Measurements from ENCODE around the gene PKHD1.

PKHD1 gene

GRCh38 chr6:51915098-51915497 lies 172.3 kb downstream of the PKHD1 start:
- Histone ChIP-seq H3K27ac (ENCODE audit: low read depth, low read length) (no peak overlapping the region), H3K36me3 (ENCODE audit: control insufficient read depth in 1 of 2, insufficient read depth in 2 of 2, low read length in 2 of 2) (no peaks in the 10 kb centered on the region), H3K9ac (ENCODE audit: low read depth in 1 of 2, low read length in 2 of 2) (no peak overlapping the region), H3K27me3 (ENCODE audit: control insufficient read depth in 1 of 2, insufficient read depth in 2 of 2, low read length in 2 of 2) (no peaks in the 10 kb centered on the region), H3K9me3 (ENCODE audit: control insufficient read depth in 1 of 2, low read length in 2 of 2) (no peaks in the 10 kb centered on the region), H3K4me1 (ENCODE audit: control insufficient read depth in 1 of 2, insufficient read depth in 2 of 2, low read length in 2 of 2) (no peaks in the 10 kb centered on the region), H3K4me3 (ENCODE audit: low read depth in 1 of 2, low read length in 2 of 2) (no peak overlapping the region)

GRCh38 chr6:51913265-51913664 lies 174.1 kb downstream of the PKHD1 start:
- H3K27me3 ChIP-seq (ENCODE audit: control insufficient read depth in 1 of 2, insufficient read depth in 2 of 2, low read length in 2 of 2), result no peaks in the 10 kb centered on the region
- H3K9me3 ChIP-seq (ENCODE audit: control insufficient read depth in 1 of 2, low read length in 2 of 2), result no peaks in the 10 kb centered on the region
- H3K27ac ChIP-seq (ENCODE audit: low read depth, low read length), result no peak overlapping the region
- H3K36me3 ChIP-seq (ENCODE audit: control insufficient read depth in 1 of 2, insufficient read depth in 2 of 2, low read length in 2 of 2), result no peaks in the 10 kb centered on the region
- H3K4me1 ChIP-seq (ENCODE audit: control insufficient read depth in 1 of 2, insufficient read depth in 2 of 2, low read length in 2 of 2), result no peaks in the 10 kb centered on the region
- no peak overlapping the region for H3K9ac ChIP-seq (ENCODE audit: low read depth in 1 of 2, low read length in 2 of 2)
- no peak overlapping the region for H3K4me3 ChIP-seq (ENCODE audit: low read depth in 1 of 2, low read length in 2 of 2)

GRCh38 chr6:51910851-51911250 lies 176.6 kb downstream of the PKHD1 start:
- no peak overlapping the region for H3K27ac ChIP-seq (ENCODE audit: low read depth, low read length)
- no peaks in the 10 kb centered on the region for H3K4me1 ChIP-seq (ENCODE audit: control insufficient read depth in 1 of 2, insufficient read depth in 2 of 2, low read length in 2 of 2)
- H3K27me3 ChIP-seq (ENCODE audit: control insufficient read depth in 1 of 2, insufficient read depth in 2 of 2, low read length in 2 of 2), result no peaks in the 10 kb centered on the region
- no peak overlapping the region for H3K9ac ChIP-seq (ENCODE audit: low read depth in 1 of 2, low read length in 2 of 2)
- H3K36me3 ChIP-seq (ENCODE audit: control insufficient read depth in 1 of 2, insufficient read depth in 2 of 2, low read length in 2 of 2), result no peaks in the 10 kb centered on the region
- no peaks in the 10 kb centered on the region for H3K9me3 ChIP-seq (ENCODE audit: control insufficient read depth in 1 of 2, low read length in 2 of 2)
- no peak overlapping the region for H3K4me3 ChIP-seq (ENCODE audit: low read depth in 1 of 2, low read length in 2 of 2)

DNA sequence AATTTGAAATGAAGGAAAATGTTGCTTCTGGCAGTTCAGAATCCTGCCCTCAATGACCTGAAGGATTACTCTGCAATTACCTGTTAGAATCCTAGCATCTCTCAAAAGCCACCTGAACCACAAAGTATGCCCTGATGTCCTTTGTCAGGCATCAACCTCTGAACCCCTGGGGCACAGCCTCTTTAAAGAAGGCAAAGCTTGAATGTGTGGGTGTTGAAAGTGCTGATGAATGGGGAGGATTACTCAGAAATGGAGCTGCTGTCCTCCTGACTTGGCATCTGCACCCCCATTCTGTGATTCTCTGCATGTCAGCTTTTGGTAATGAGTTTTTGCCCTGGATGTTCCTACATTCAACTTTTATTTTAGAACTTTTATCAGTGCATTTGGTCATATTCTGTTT lies 179.2 kb downstream of the PKHD1 start:
- no peak overlapping the region for H3K4me3 ChIP-seq (ENCODE audit: low read depth in 1 of 2, low read length in 2 of 2)
- no peaks in the 10 kb centered on the region for H3K27me3 ChIP-seq (ENCODE audit: control insufficient read depth in 1 of 2, insufficient read depth in 2 of 2, low read length in 2 of 2)
- no peak overlapping the region for H3K9ac ChIP-seq (ENCODE audit: low read depth in 1 of 2, low read length in 2 of 2)
- H3K4me1 ChIP-seq (ENCODE audit: control insufficient read depth in 1 of 2, insufficient read depth in 2 of 2, low read length in 2 of 2), result no peaks in the 10 kb centered on the region
- H3K27ac ChIP-seq (ENCODE audit: low read depth, low read length), result no peak overlapping the region
- no peaks in the 10 kb centered on the region for H3K36me3 ChIP-seq (ENCODE audit: control insufficient read depth in 1 of 2, insufficient read depth in 2 of 2, low read length in 2 of 2)
- H3K9me3 ChIP-seq (ENCODE audit: control insufficient read depth in 1 of 2, low read length in 2 of 2), result no peaks in the 10 kb centered on the region

- H3K9ac ChIP-seq (ENCODE audit: low read depth in 1 of 2, low read length in 2 of 2), result no peak overlapping the region
- H3K4me1 ChIP-seq (ENCODE audit: control insufficient read depth in 1 of 2, insufficient read depth in 2 of 2, low read length in 2 of 2), result no peaks in the 10 kb centered on the region
- H3K27me3 ChIP-seq (ENCODE audit: control insufficient read depth in 1 of 2, insufficient read depth in 2 of 2, low read length in 2 of 2), result no peaks in the 10 kb centered on the region
Observed at GRCh38 chr6:51901766-51902764, 185.3 kb downstream of the PKHD1 start.

DNA sequence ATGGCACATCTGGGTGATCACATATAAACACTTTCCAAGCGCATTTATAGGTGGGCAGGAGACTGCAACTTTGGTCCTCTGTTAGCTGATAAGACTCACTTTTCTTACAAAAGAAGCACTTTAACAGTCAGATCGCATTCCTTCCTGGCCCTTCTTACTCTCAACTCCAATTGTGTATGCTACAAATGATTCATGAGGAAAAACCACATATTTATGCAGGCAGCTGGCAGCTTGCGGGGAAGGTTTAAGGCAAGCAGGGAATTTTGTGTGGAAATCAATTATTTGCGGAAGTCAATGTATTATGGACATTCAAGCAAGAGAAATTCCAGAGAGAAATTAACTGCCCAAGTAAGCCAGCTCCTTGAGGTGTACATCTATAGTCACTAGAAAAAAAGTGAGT lies 194.0 kb downstream of the PKHD1 start:
- H3K9me3 ChIP-seq (ENCODE audit: control insufficient read depth in 1 of 2, low read length in 2 of 2), result no peaks in the 10 kb centered on the region
- H3K9ac ChIP-seq (ENCODE audit: low read depth in 1 of 2, low read length in 2 of 2), result no peak overlapping the region
- H3K27me3 ChIP-seq (ENCODE audit: control insufficient read depth in 1 of 2, insufficient read depth in 2 of 2, low read length in 2 of 2), result no peaks in the 10 kb centered on the region
- H3K36me3 ChIP-seq (ENCODE audit: control insufficient read depth in 1 of 2, insufficient read depth in 2 of 2, low read length in 2 of 2), result no peaks in the 10 kb centered on the region
- H3K4me1 ChIP-seq (ENCODE audit: control insufficient read depth in 1 of 2, insufficient read depth in 2 of 2, low read length in 2 of 2), result no peaks in the 10 kb centered on the region
- H3K27ac ChIP-seq (ENCODE audit: low read depth, low read length), result no peak overlapping the region
- no peak overlapping the region for H3K4me3 ChIP-seq (ENCODE audit: low read depth in 1 of 2, low read length in 2 of 2)

More at GRCh38 chr6:51901766-51902764, 185.3 kb downstream of the PKHD1 start:
- H3K4me3 ChIP-seq (ENCODE audit: low read depth in 1 of 2, low read length in 2 of 2), result no peak overlapping the region
- no peaks in the 10 kb centered on the region for H3K36me3 ChIP-seq (ENCODE audit: control insufficient read depth in 1 of 2, insufficient read depth in 2 of 2, low read length in 2 of 2)
- H3K27ac ChIP-seq (ENCODE audit: low read depth, low read length), result no peak overlapping the region
- H3K9me3 ChIP-seq (ENCODE audit: control insufficient read depth in 1 of 2, low read length in 2 of 2), result no peaks in the 10 kb centered on the region

GRCh38 chr6:51892750-51893149 lies 194.7 kb downstream of the PKHD1 start:
- H3K36me3 ChIP-seq (ENCODE audit: control insufficient read depth in 1 of 2, insufficient read depth in 2 of 2, low read length in 2 of 2), result no peaks in the 10 kb centered on the region
- no peaks in the 10 kb centered on the region for H3K27me3 ChIP-seq (ENCODE audit: control insufficient read depth in 1 of 2, insufficient read depth in 2 of 2, low read length in 2 of 2)
- H3K9me3 ChIP-seq (ENCODE audit: control insufficient read depth in 1 of 2, low read length in 2 of 2), result no peaks in the 10 kb centered on the region
- H3K4me1 ChIP-seq (ENCODE audit: control insufficient read depth in 1 of 2, insufficient read depth in 2 of 2, low read length in 2 of 2), result no peaks in the 10 kb centered on the region
- no peak overlapping the region for H3K9ac ChIP-seq (ENCODE audit: low read depth in 1 of 2, low read length in 2 of 2)
- H3K4me3 ChIP-seq (ENCODE audit: low read depth in 1 of 2, low read length in 2 of 2), result no peak overlapping the region
- no peak overlapping the region for H3K27ac ChIP-seq (ENCODE audit: low read depth, low read length)

- Histone ChIP-seq H3K27me3 (ENCODE audit: control insufficient read depth in 1 of 2, insufficient read depth in 2 of 2, low read length in 2 of 2) (no peaks in the 10 kb centered on the region), H3K9ac (ENCODE audit: low read depth in 1 of 2, low read length in 2 of 2) (no peak overlapping the region), H3K4me3 (ENCODE audit: low read depth in 1 of 2, low read length in 2 of 2) (no peak overlapping the region), H3K4me1 (ENCODE audit: control insufficient read depth in 1 of 2, insufficient read depth in 2 of 2, low read length in 2 of 2) (no peaks in the 10 kb centered on the region), H3K36me3 (ENCODE audit: control insufficient read depth in 1 of 2, insufficient read depth in 2 of 2, low read length in 2 of 2) (no peaks in the 10 kb centered on the region), H3K27ac (ENCODE audit: low read depth, low read length) (no peak overlapping the region), H3K9me3 (ENCODE audit: control insufficient read depth in 1 of 2, low read length in 2 of 2) (no peaks in the 10 kb centered on the region)
Observed at GRCh38 chr6:51892339-51892738, 195.1 kb downstream of the PKHD1 start.

DNA sequence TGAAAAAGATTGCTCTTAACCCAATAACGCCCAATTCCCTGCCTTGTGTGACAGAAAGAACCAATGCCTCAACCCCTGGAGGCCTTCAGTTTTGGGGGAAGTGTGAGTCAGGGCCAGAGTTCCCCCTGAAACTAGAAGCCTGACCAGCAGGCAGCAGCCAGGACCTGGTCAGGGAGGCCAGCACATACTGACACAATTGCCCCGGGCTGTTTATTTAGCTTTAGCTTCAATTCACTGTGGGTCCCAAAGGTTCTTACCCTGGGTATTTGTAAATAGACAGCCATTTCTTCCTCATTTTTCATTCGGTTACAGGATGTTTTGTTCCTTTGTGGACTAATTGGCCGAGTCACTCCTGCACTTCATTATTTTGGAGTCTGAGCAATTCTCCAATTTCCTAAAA lies 195.6 kb downstream of the PKHD1 start:
- H3K9ac ChIP-seq (ENCODE audit: low read depth in 1 of 2, low read length in 2 of 2), result no peak overlapping the region
- H3K4me1 ChIP-seq (ENCODE audit: control insufficient read depth in 1 of 2, insufficient read depth in 2 of 2, low read length in 2 of 2), result no peaks in the 10 kb centered on the region
- no peaks in the 10 kb centered on the region for H3K36me3 ChIP-seq (ENCODE audit: control insufficient read depth in 1 of 2, insufficient read depth in 2 of 2, low read length in 2 of 2)
- H3K9me3 ChIP-seq (ENCODE audit: control insufficient read depth in 1 of 2, low read length in 2 of 2), result no peaks in the 10 kb centered on the region
- H3K27ac ChIP-seq (ENCODE audit: low read depth, low read length), result no peak overlapping the region
- H3K27me3 ChIP-seq (ENCODE audit: control insufficient read depth in 1 of 2, insufficient read depth in 2 of 2, low read length in 2 of 2), result no peaks in the 10 kb centered on the region
- no peak overlapping the region for H3K4me3 ChIP-seq (ENCODE audit: low read depth in 1 of 2, low read length in 2 of 2)

GRCh38 chr6:51887859-51888258 lies 199.6 kb downstream of the PKHD1 start:
- Histone ChIP-seq H3K4me3 (ENCODE audit: low read depth in 1 of 2, low read length in 2 of 2) (no peak overlapping the region), H3K27me3 (ENCODE audit: control insufficient read depth in 1 of 2, insufficient read depth in 2 of 2, low read length in 2 of 2) (no peaks in the 10 kb centered on the region), H3K27ac (ENCODE audit: low read depth, low read length) (no peak overlapping the region), H3K36me3 (ENCODE audit: control insufficient read depth in 1 of 2, insufficient read depth in 2 of 2, low read length in 2 of 2) (no peaks in the 10 kb centered on the region), H3K9ac (ENCODE audit: low read depth in 1 of 2, low read length in 2 of 2) (no peak overlapping the region), H3K4me1 (ENCODE audit: control insufficient read depth in 1 of 2, insufficient read depth in 2 of 2, low read length in 2 of 2) (no peaks in the 10 kb centered on the region), H3K9me3 (ENCODE audit: control insufficient read depth in 1 of 2, low read length in 2 of 2) (no peaks in the 10 kb centered on the region)
